Breast epithelium (tissue), 4 donors: ENCODE results near the gene KRT3. TPM values are rescaled to one million over a fixed set of nuclear protein-coding genes. Genes with fewer than 3 reads are reported as not detected.

Experiments
- DNase-seq, 2 donors: peaks; one replicate each; pipeline ENCODE4 v3.0.0-alpha.2; 2019; ENCODE audit warnings: low spot score in 2 of 2
- H3K27ac ChIP-seq, 2 donors: fragments of 200-600 bp; sonication (generic) in 1 of 2; one replicate each; pipeline ENCODE4 v1.5.1; 2016 to 2019; ENCODE audit warnings: mild to moderate bottlenecking in 1 of 2
- H3K27me3 ChIP-seq, 2 donors: fragments of 200-600 bp; sonication (generic) in 1 of 2; one replicate each; pipeline versions ENCODE4 v1.5.1 to v1.6.0; 2017 to 2019; ENCODE audit warnings: control low read depth in 1 of 2, mild to moderate bottlenecking in 1 of 2
- H3K36me3 ChIP-seq: fragments of 200-600 bp; one replicate; pipeline ENCODE4 v1.5.1; 2019
- H3K4me1 ChIP-seq, 2 donors: fragments of 200-600 bp; sonication (generic); one replicate each; pipeline ENCODE4 v1.5.1; 2016 to 2019; ENCODE audit warnings: control low read depth in 1 of 2
- H3K4me3 ChIP-seq, 3 donors: fragments of 200-600 bp; sonication (generic); 1 replicate in 2 of 3; 2 replicates in 1 of 3; pipeline ENCODE4 v1.5.1; 2016 to 2019; ENCODE audit warnings: mild to moderate bottlenecking in 3 of 3, moderate library complexity in 2 of 3
- H3K9me3 ChIP-seq, 2 donors: fragments of 200-600 bp; sonication (generic) in 1 of 2; one replicate each; pipeline ENCODE4 v1.5.1; 2016 to 2019; ENCODE audit warnings: control low read depth in 1 of 2
- CTCF ChIP-seq, 3 donors: fragments of 450-650 bp; IDR thresholded peaks; one replicate each; pipeline ENCODE4 v1.5.1; 2016 to 2017; ENCODE audit warnings: antibody characterized with exemption in 3 of 3, mild to moderate bottlenecking in 3 of 3, moderate library complexity in 3 of 3
- POLR2A ChIP-seq: fragments of 450-650 bp; IDR thresholded peaks from one replicate; pipeline ENCODE4 v1.6.1; 2016; ENCODE audit warnings: antibody characterized with exemption, mild to moderate bottlenecking, moderate library complexity
- POLR2AphosphoS5 ChIP-seq, 3 donors: sonication (generic); formaldehyde crosslinking; IDR thresholded peaks; one replicate each; pipeline ENCODE4 v1.6.1; 2017; ENCODE audit warnings: antibody characterized with exemption in 3 of 3
- intact Hi-C: fragments of 100-400 bp; cut with DNase I; formaldehyde crosslinking; loops from one replicate; pipeline ENCODE4 v1.15.1; 2023; ENCODE audit warnings: low total_unique reads
- total RNA-seq, 3 donors: library from RNA; depleted of rRNA; stranded (reverse); fragments of >200 nt; gene quantifications; one replicate each; pipeline ENCODE4 v1.1.0, GENCODE V29; 2016

Gene KRT3
- total RNA-seq, 3 donors from 2014 or later: not detected

- DNase-seq: no peak
- Histone ChIP-seq H3K4me1 (no peaks in the 10 kb centered on the region), H3K36me3 (no peaks in the 10 kb centered on the region), H3K4me3 (no peak overlapping the region), H3K9me3 (no peaks in the 10 kb centered on the region), H3K27ac (no peak overlapping the region), H3K27me3 (no peaks in the 10 kb centered on the region)
- TF ChIP-seq POLR2AphosphoS5 (IDR thresholded peaks at IDR 0.05): no peak
- TF ChIP-seq POLR2A: no peak
- TF ChIP-seq CTCF (IDR thresholded peaks at IDR 0.05): no peak
- intact Hi-C loops: no loop called here
These were observed 42.1 kb upstream of the KRT3 start for GRCh38 chr12:52837781-52838608.

- TF ChIP-seq CTCF (IDR thresholded peaks at IDR 0.05) (no peak), POLR2AphosphoS5 (IDR thresholded peaks at IDR 0.05) (no peak), POLR2A (no peak)
- no peaks in the 10 kb centered on the region for H3K4me1 ChIP-seq
- H3K27ac ChIP-seq: no peak overlapping the region
- no peaks in the 10 kb centered on the region for H3K36me3 ChIP-seq
- no peak for DNase-seq
- intact Hi-C loops: no loop called here
- no peaks in the 10 kb centered on the region for H3K27me3 ChIP-seq
- H3K4me3 ChIP-seq: no peak overlapping the region
- no peaks in the 10 kb centered on the region for H3K9me3 ChIP-seq
These were observed 41.5 kb upstream of the KRT3 start for GRCh38 chr12:52837413-52837741.

GRCh38 chr12:52836491-52837412, 40.8 kb upstream of the KRT3 start:
- H3K4me3 ChIP-seq: no peak overlapping the region
- no peak overlapping the region for H3K27ac ChIP-seq
- no peaks in the 10 kb centered on the region for H3K9me3 ChIP-seq
- TF ChIP-seq CTCF (IDR thresholded peaks at IDR 0.05) (no peak), POLR2A (no peak), POLR2AphosphoS5 (IDR thresholded peaks at IDR 0.05) (no peak)
- no peaks in the 10 kb centered on the region for H3K36me3 ChIP-seq
- intact Hi-C loops: no loop called here
- H3K27me3 ChIP-seq: no peaks in the 10 kb centered on the region
- H3K4me1 ChIP-seq: no peaks in the 10 kb centered on the region
- DNase-seq: no peak

GRCh38 chr12:52836042-52836466, 40.1 kb upstream of the KRT3 start:
- no peak overlapping the region for H3K4me3 ChIP-seq
- TF ChIP-seq POLR2AphosphoS5 (IDR thresholded peaks at IDR 0.05) (no peak), CTCF (IDR thresholded peaks at IDR 0.05) (no peak), POLR2A (no peak)
- no peaks in the 10 kb centered on the region for H3K4me1 ChIP-seq
- intact Hi-C loops: no loop called here
- H3K9me3 ChIP-seq: no peaks in the 10 kb centered on the region
- no peak for DNase-seq
- no peaks in the 10 kb centered on the region for H3K27me3 ChIP-seq
- H3K27ac ChIP-seq: no peak overlapping the region
- H3K36me3 ChIP-seq: no peaks in the 10 kb centered on the region
